Stomach smooth muscle (tissue), 2 donors: ENCODE data around the gene MYBPHL.

Experiments used
- H3K27ac ChIP-seq: one replicate; pipeline ENCODE4 v1.7.0; 2013; ENCODE audit warnings: mild to moderate bottlenecking, low read length, inconsistent platforms
- H3K27me3 ChIP-seq, 2 donors: one replicate each; pipeline ENCODE4 v1.7.0; 2013; ENCODE audit warnings: low read length in 2 of 2; ENCODE audit not compliant: insufficient read depth in 2 of 2, control insufficient read depth in 1 of 2
- H3K36me3 ChIP-seq, 2 donors: one replicate each; pipeline ENCODE4 v1.7.0; 2013; ENCODE audit warnings: low read length in 2 of 2; ENCODE audit not compliant: control insufficient read depth in 2 of 2, insufficient read depth in 2 of 2
- H3K4me1 ChIP-seq: one replicate; pipeline ENCODE4 v1.7.0; 2013; ENCODE audit warnings: low read length; ENCODE audit not compliant: control insufficient read depth, insufficient read depth
- H3K4me3 ChIP-seq, 2 donors: one replicate each; pipeline ENCODE4 v1.7.0; 2013; ENCODE audit warnings: low read length in 2 of 2
- H3K9ac ChIP-seq, 2 donors: one replicate each; pipeline ENCODE4 v1.7.0; 2013; ENCODE audit warnings: low read length in 2 of 2, mild to moderate bottlenecking in 1 of 2
- H3K9me3 ChIP-seq, 2 donors: one replicate each; pipeline ENCODE4 v1.7.0; 2013; ENCODE audit warnings: low read length in 2 of 2; ENCODE audit not compliant: control insufficient read depth in 2 of 2
- donor health status: healthy.
- donor health status: Pancreatic carcinoma.

MYBPHL gene

DNA sequence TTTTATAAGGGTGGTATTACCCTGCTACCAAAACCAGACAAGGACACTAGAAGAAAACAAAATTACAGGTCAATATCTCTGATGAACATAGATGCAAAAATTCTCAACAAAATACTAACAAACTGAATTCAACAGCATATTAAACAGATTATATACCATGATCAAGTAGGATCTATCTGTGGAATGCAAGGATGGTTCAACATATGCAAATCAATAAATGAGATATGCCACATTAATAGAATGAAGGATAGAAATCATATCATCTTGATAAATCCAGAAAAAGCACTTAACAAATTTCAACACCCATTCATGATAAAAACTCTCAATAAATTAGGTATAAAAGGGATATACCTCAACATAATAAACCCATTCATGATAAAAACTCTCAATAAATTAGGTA lies 24.3 kb upstream of the MYBPHL start:
- H3K27ac ChIP-seq = no peak overlapping the region
- H3K4me3 ChIP-seq = no peak overlapping the region
- H3K27me3 ChIP-seq = no peaks in the 10 kb centered on the region
- H3K4me1 ChIP-seq = no peaks in the 10 kb centered on the region
- H3K36me3 ChIP-seq = peaks cover 25 to 36% of the 10 kb centered on the region in 2 donors
- H3K9me3 ChIP-seq = peaks cover 0 to 3% of the 10 kb centered on the region in 2 donors
- no peak overlapping the region for H3K9ac ChIP-seq

- Histone ChIP-seq H3K27me3 (no peaks in the 10 kb centered on the region), H3K4me3 (no peak overlapping the region), H3K27ac (no peak overlapping the region), H3K36me3 (peaks cover 33 to 43% of the 10 kb centered on the region in 2 donors), H3K9me3 (peaks cover 0 to 2% of the 10 kb centered on the region in 2 donors), H3K9ac (no peak overlapping the region), H3K4me1 (no peaks in the 10 kb centered on the region)
Observed at GRCh38 chr1:109327285-109327684, 20.5 kb upstream of the MYBPHL start.

DNA sequence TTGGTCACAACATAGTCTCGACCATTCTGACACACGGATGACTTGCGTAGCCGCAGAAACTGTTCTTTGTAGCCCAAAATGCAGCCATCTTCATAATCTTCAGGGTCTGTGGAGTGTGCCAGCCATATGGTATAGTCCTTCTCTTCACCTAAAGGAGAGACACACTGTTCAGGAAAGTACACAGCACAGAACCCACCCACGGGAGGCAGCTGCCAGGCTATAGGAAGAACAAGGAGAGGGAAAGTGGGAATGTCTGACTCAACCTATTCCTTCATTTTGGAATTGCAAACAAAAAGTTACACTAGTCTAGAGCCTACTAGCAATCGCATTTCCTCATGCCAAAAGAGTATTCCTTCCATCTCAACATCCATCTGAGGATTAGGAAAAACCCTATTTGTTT lies 16.2 kb upstream of the MYBPHL start:
- Histone ChIP-seq H3K4me3 (no peak overlapping the region), H3K4me1 (no peaks in the 10 kb centered on the region), H3K9ac (no peak overlapping the region), H3K36me3 (peaks cover 58 to 63% of the 10 kb centered on the region in 2 donors), H3K27me3 (no peaks in the 10 kb centered on the region), H3K9me3 (no peaks in the 10 kb centered on the region), H3K27ac (no peak overlapping the region)

- Histone ChIP-seq H3K27me3 (no peaks in the 10 kb centered on the region), H3K9me3 (no peaks in the 10 kb centered on the region), H3K27ac (no peak overlapping the region), H3K36me3 (peaks cover 67 to 72% of the 10 kb centered on the region in 2 donors), H3K9ac (no peak overlapping the region), H3K4me1 (no peaks in the 10 kb centered on the region), H3K4me3 (no peak overlapping the region)
Observed at GRCh38 chr1:109319114-109319513, 12.3 kb upstream of the MYBPHL start.

GRCh38 chr1:109316506-109316905 lies 9.7 kb upstream of the MYBPHL start:
- Histone ChIP-seq H3K4me1 (no peaks in the 10 kb centered on the region), H3K36me3 (peaks cover 55 to 66% of the 10 kb centered on the region in 2 donors), H3K9ac (no peak overlapping the region), H3K4me3 (no peak overlapping the region), H3K9me3 (no peaks in the 10 kb centered on the region), H3K27ac (no peak overlapping the region), H3K27me3 (no peaks in the 10 kb centered on the region)

DNA sequence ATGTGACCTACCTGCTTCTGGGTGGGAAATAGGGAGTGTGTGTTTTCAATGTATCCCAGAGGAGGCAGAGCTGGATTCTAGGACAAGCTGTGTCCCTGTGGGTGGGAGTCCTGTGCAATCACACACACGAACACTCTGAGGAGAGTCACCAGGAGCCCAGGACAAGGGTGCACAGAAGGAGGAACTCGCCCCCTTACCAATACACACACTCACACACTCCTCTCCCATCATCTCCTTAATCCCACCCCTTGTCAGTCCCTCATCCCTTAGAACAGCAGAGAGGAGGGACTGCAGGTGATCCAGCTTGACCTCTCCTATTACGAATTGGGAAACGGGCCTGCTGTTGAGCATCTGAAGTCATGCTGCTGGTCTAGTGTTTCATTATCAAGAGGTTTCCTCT lies 8.5 kb upstream of the MYBPHL start:
- peaks cover 44 to 56% of the 10 kb centered on the region in 2 donors for H3K36me3 ChIP-seq
- no peak overlapping the region for H3K27ac ChIP-seq

GRCh38 chr1:109314795-109315194 lies 8.0 kb upstream of the MYBPHL start:
- Histone ChIP-seq H3K4me3 (no peak overlapping the region), H3K9ac (no peak overlapping the region), H3K27ac (no peak overlapping the region), H3K9me3 (no peaks in the 10 kb centered on the region), H3K27me3 (no peaks in the 10 kb centered on the region), H3K36me3 (peaks cover 42 to 55% of the 10 kb centered on the region in 2 donors), H3K4me1 (no peaks in the 10 kb centered on the region)

More for the DNA sequence above, 8.5 kb upstream of the MYBPHL start:
- Histone ChIP-seq H3K9me3 (no peaks in the 10 kb centered on the region), H3K9ac (no peak overlapping the region), H3K4me3 (no peak overlapping the region), H3K27me3 (no peaks in the 10 kb centered on the region), H3K4me1 (no peaks in the 10 kb centered on the region)

GRCh38 chr1:109312978-109313775 lies 6.4 kb upstream of the MYBPHL start:
- H3K4me1 ChIP-seq = no peaks in the 10 kb centered on the region
- H3K27me3 ChIP-seq = no peaks in the 10 kb centered on the region
- no peak overlapping the region for H3K27ac ChIP-seq
- H3K9ac ChIP-seq = no peak overlapping the region
- H3K36me3 ChIP-seq = peaks cover 33 to 47% of the 10 kb centered on the region in 2 donors
- no peak overlapping the region for H3K4me3 ChIP-seq
- H3K9me3 ChIP-seq = no peaks in the 10 kb centered on the region

GRCh38 chr1:109312246-109312645 lies 5.4 kb upstream of the MYBPHL start:
- Histone ChIP-seq H3K27ac (no peak overlapping the region), H3K27me3 (no peaks in the 10 kb centered on the region), H3K9me3 (no peaks in the 10 kb centered on the region), H3K4me3 (no peak overlapping the region), H3K36me3 (peaks cover 27 to 40% of the 10 kb centered on the region in 2 donors), H3K9ac (no peak overlapping the region), H3K4me1 (peaks cover 5% of the 10 kb centered on the region)

DNA sequence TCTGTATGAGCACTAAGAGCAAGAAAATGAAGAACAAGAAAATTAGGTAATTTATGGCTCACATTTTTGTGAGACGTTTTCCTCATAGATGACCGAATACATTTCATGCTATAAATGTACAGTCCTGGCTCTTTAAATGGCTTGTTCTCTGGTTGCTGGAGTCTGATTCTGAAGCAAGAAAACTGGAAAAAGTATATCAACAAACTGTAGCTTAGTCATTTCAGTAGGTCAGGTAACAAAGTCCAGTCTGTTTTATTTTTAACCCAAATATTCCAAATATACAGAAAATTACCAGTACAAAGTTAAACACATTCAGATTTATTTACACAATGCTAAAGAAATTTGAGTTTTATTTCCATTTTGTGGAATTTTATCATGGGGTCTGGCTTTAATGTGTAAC lies 2.5 kb upstream of the MYBPHL start:
- peaks cover 13 to 21% of the 10 kb centered on the region in 2 donors for H3K36me3 ChIP-seq
- no peak overlapping the region for H3K27ac ChIP-seq
- H3K9ac ChIP-seq = no peak overlapping the region
- peaks cover 24% of the 10 kb centered on the region for H3K4me1 ChIP-seq
- H3K27me3 ChIP-seq = no peaks in the 10 kb centered on the region
- H3K4me3 ChIP-seq = no peak overlapping the region
- no peaks in the 10 kb centered on the region for H3K9me3 ChIP-seq

DNA sequence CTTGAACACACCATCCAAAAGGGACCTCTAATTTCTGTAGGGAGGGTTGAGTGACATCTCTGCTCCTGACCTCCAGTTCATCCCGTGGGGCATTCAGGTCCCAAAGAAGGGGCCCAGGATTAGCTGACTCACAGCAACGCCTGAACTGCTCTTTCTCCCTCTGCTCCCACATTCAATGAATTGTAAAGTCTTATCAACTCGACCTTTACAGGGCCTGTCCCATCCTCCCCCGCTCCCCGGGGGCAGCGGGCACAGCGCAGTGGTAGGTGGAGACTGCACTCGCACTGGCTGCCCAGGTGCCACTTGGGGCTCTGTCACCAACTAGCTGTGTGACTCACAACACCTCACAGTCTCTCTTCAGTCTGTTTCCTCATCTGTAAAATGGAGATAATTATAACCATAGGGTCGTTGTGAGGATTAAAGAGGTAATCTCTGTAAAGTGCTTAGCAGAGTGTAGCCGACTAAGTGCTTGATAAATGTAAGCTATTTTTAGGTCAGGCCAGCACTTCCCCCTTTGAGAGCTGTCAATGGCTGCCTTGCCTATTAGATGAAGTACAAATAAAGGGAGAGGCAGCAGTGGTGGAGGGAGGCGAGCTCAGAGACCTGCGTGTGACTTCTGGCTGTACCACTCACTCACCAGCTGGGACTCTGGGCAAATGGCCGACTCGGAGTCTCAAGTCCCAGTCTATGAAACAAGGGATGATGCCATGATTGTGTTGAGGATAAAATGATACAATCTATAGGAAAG lies 637 bp upstream of the MYBPHL start:
- Histone ChIP-seq H3K9ac (no peak overlapping the region), H3K27me3 (no peaks in the 10 kb centered on the region), H3K27ac (no peak overlapping the region), H3K9me3 (no peaks in the 10 kb centered on the region), H3K36me3 (peaks cover 0 to 5% of the 10 kb centered on the region in 2 donors), H3K4me1 (peaks cover 26% of the 10 kb centered on the region), H3K4me3 (no peak overlapping the region)
